Measurements from ENCODE around the gene NDUFA8.

GRCh38 chr9:122192914-122193525 lies 33.4 kb upstream of the NDUFA8 start:
- TF ChIP-seq TCF12 (IDR thresholded peaks at IDR 0.05; ENCODE audit: low read depth) (no peak), YY1 (IDR thresholded peaks at IDR 0.05; ENCODE audit: low read depth) (no peak), TEAD4 (IDR thresholded peaks at IDR 0.05) (no peak), REST (IDR thresholded peaks at IDR 0.05; ENCODE audit: low read depth) (no peak), CREB1 (IDR thresholded peaks at IDR 0.05; ENCODE audit: low read depth) (no peak), MAX (IDR thresholded peaks at IDR 0.05) (no peak), EP300 (IDR thresholded peaks at IDR 0.05; ENCODE audit: borderline replicate concordance) (no peak), RAD21 (IDR thresholded peaks at IDR 0.05; ENCODE audit: low read depth) (no peak), FOXM1 (IDR thresholded peaks at IDR 0.05; ENCODE audit: borderline replicate concordance, low read depth) (no peak), TAF1 (IDR thresholded peaks at IDR 0.05; ENCODE audit: low read depth) (no peak), USF1 (IDR thresholded peaks at IDR 0.05) (no peak), CEBPB (IDR thresholded peaks at IDR 0.05) (no peak), NFIC (IDR thresholded peaks at IDR 0.05) (no peak), ZBTB7A (IDR thresholded peaks at IDR 0.05; ENCODE audit: low read depth) (no peak)

Measured in Ishikawa (cell line).